ENCODE measurements around the gene PLXNA3. TPM values are rescaled to one million over a fixed set of nuclear protein-coding genes. Genes with fewer than 3 reads are reported as not detected.
A peak's percentile ranks its signal among the peaks of the same experiment; 100 is the strongest.

The PLXNA3 gene
- total RNA-seq, 1 experiment from 2014 or later, result 36.3 TPM

DNA sequence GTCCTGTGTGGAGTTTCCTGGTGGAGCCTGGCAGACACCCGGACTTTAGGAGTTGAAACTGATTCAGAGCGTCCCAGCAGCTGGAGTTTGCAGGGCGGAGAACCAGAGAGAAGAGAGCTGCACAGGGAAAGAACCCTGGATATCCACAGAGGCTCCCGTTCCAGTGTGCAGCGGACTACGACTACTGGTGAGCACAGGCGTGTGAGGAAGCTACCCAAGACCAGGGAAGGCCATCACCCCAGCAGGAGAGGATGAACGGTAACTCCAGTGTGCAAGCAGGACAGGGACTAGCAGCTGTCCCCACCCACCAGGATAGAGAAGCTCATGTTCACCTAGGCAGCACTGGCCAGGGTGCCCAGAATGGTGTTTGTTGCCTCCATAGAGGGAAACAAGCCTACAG is 18.7 kb downstream of the PLXNA3 start:
- Histone ChIP-seq H3K23ac (ENCODE audit: insufficient read length, low read depth, low read length) (no peak overlapping the region), H3K56ac (ENCODE audit: insufficient read length, low read depth, low read length) (no peak overlapping the region), H3K4ac (ENCODE audit: low read depth, low read length) (no peak overlapping the region), H3K18ac (ENCODE audit: insufficient read length, low read depth, low read length) (no peak overlapping the region), H2BK12ac (ENCODE audit: insufficient read length, low read depth, low read length) (no peak overlapping the region), H2AFZ (ENCODE audit: low read length) (no peak overlapping the region), H2BK20ac (ENCODE audit: low read depth, low read length, poor library complexity, severe bottlenecking) (no peak overlapping the region), H4K91ac (ENCODE audit: insufficient read length, low read depth, low read length) (no peak overlapping the region), H3K9ac (ENCODE audit: extremely low read depth, insufficient read length, low read length) (no peak overlapping the region), H3K9me3 (ENCODE audit: control insufficient read depth, low read depth, low read length) (peaks cover 20% of the 10 kb centered on the region), H3K23me2 (ENCODE audit: insufficient read length, low read depth, low read length, poor library complexity, severe bottlenecking) (peaks cover 4% of the 10 kb centered on the region), H3K4me1 (ENCODE audit: insufficient read depth, low read length) (no peaks in the 10 kb centered on the region), H2BK120ac (ENCODE audit: low read depth, low read length, poor library complexity, severe bottlenecking) (no peak overlapping the region), H3K27me3 (ENCODE audit: insufficient read depth, low read length) (no peaks in the 10 kb centered on the region), H3K79me1 (ENCODE audit: insufficient read depth, low read depth, low read length, poor library complexity, severe bottlenecking) (no peaks in the 10 kb centered on the region), H3K14ac (ENCODE audit: insufficient read depth, low read length) (no peak overlapping the region), H3T11ph (ENCODE audit: low read length) (no peak overlapping the region), H3K4me2 (ENCODE audit: insufficient read depth, insufficient read length, low read length) (no peak overlapping the region), H2BK5ac (ENCODE audit: insufficient read length, low read length) (no peak overlapping the region), H2BK15ac (ENCODE audit: low read depth, low read length) (no peak overlapping the region), H4K8ac (replicated peaks; ENCODE audit: insufficient read length, low read depth, low read length) (no peak overlapping the region), H2AK5ac (ENCODE audit: insufficient read length, low read length) (no peak overlapping the region), H4K20me1 (ENCODE audit: control insufficient read depth, insufficient read depth, insufficient read length) (no peaks in the 10 kb centered on the region), H3K27ac (ENCODE audit: insufficient read length, low read depth, low read length) (no peak overlapping the region), H3K79me2 (ENCODE audit: insufficient read depth, low read length) (no peaks in the 10 kb centered on the region), H4K5ac (ENCODE audit: insufficient read length, low read depth, low read length) (no peak overlapping the region)
- TF ChIP-seq, protein P1, sequence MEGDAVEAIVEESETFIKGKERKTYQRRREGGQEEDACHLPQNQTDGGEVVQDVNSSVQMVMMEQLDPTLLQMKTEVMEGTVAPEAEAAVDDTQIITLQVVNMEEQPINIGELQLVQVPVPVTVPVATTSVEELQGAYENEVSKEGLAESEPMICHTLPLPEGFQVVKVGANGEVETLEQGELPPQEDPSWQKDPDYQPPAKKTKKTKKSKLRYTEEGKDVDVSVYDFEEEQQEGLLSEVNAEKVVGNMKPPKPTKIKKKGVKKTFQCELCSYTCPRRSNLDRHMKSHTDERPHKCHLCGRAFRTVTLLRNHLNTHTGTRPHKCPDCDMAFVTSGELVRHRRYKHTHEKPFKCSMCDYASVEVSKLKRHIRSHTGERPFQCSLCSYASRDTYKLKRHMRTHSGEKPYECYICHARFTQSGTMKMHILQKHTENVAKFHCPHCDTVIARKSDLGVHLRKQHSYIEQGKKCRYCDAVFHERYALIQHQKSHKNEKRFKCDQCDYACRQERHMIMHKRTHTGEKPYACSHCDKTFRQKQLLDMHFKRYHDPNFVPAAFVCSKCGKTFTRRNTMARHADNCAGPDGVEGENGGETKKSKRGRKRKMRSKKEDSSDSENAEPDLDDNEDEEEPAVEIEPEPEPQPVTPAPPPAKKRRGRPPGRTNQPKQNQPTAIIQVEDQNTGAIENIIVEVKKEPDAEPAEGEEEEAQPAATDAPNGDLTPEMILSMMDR (conservative IDR thresholded peaks at IDR 0.05), result no peak
- Mint-ChIP-seq H3K27me3 (ENCODE audit: low read depth) (peaks cover 12% of the 10 kb centered on the region), H3K4me3 (peak overlapping the region in 1 of 2 experiments; percentile 9; a peak in 1 of 5 replicates), H3K9me3 (peaks cover 67 to 88% of the 10 kb centered on the region in 2 experiments), H3K4me1 (peaks cover 2 to 7% of the 10 kb centered on the region in 2 experiments; a peak in 3 of 4 replicates), H3K36me3 (ENCODE audit: insufficient read depth in 1 of 3, low read depth in 3 of 3) (peaks cover 17 to 37% (median 34%) of the 10 kb centered on the region in 3 experiments), H3K27ac (no peak overlapping the region)
- WGBS (ENCODE audit: extremely low coverage, insufficient read length, low lambda C conversion rate), result no CpG with 5 or more reads among the region's 8 CpGs
- DNase-seq, result no peak
